PC-9 (cell line): ENCODE results near the gene CARS1.

Experiments used
- EZH2 ChIP-seq: fragments of 200-600 bp; sonication (generic); IDR thresholded peaks from 2 replicates; pipeline ENCODE4 v1.8.0; 2017; ENCODE audit warnings: antibody characterized with exemption, low read depth
- TF ChIP-seq, protein P1 (sequence below): fragments of 200-600 bp; sonication (generic); conservative IDR thresholded peaks from 2 replicates; pipeline ENCODE4 v1.6.1; 2017; ENCODE audit warnings: mixed run types, antibody characterized with exemption, mild to moderate bottlenecking, moderate library complexity

DNA sequence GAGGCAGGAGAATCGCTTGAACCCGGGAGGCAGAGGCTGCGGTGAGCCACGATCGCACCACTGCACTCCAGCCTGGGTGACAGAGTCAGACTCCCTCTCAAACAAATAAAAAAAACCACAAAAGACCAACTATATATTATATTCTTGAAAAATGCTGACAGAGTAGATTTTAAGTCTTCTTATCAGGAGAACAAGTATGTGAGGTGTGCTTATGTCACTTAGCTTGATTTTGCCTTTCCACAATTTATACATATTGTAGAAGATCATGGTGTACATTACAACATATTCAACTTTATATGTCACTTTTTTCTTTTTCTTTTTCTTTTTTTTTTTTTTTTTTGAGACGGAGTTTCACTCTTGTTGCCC lies 24.1 kb upstream of the CARS1 start:
- TF ChIP-seq, protein P1, sequence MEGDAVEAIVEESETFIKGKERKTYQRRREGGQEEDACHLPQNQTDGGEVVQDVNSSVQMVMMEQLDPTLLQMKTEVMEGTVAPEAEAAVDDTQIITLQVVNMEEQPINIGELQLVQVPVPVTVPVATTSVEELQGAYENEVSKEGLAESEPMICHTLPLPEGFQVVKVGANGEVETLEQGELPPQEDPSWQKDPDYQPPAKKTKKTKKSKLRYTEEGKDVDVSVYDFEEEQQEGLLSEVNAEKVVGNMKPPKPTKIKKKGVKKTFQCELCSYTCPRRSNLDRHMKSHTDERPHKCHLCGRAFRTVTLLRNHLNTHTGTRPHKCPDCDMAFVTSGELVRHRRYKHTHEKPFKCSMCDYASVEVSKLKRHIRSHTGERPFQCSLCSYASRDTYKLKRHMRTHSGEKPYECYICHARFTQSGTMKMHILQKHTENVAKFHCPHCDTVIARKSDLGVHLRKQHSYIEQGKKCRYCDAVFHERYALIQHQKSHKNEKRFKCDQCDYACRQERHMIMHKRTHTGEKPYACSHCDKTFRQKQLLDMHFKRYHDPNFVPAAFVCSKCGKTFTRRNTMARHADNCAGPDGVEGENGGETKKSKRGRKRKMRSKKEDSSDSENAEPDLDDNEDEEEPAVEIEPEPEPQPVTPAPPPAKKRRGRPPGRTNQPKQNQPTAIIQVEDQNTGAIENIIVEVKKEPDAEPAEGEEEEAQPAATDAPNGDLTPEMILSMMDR: no peak
- no peak for TF ChIP-seq EZH2
